ENCODE measurements around the gene MAGI1. TPM values are rescaled to one million over a fixed set of nuclear protein-coding genes. Genes with fewer than 3 reads are reported as not detected.
A peak's percentile ranks its signal among the peaks of the same experiment; 100 is the strongest.

The MAGI1 gene
- total RNA-seq, 1 donor = 0.27 TPM

GRCh38 chr3:65352951-65353350, 685.8 kb downstream of the MAGI1 start:
- DNase-seq (ENCODE audit: low read depth in 2 of 3, low spot score in 2 of 3) = no peak

GRCh38 chr3:65351753-65352152, 687.0 kb downstream of the MAGI1 start:
- no peak for DNase-seq (ENCODE audit: low read depth in 2 of 3, low spot score in 2 of 3)

GRCh38 chr3:65350801-65351476, 687.8 kb downstream of the MAGI1 start:
- no peak for DNase-seq (ENCODE audit: low read depth in 2 of 3, low spot score in 2 of 3)

- DNase-seq (ENCODE audit: low read depth in 2 of 3, low spot score in 2 of 3) = no peak
Observed at GRCh38 chr3:65348398-65348995, 690.2 kb downstream of the MAGI1 start.

GRCh38 chr3:65347166-65347565, 691.6 kb downstream of the MAGI1 start:
- no peak for DNase-seq (ENCODE audit: low read depth in 2 of 3, low spot score in 2 of 3)

GRCh38 chr3:65344846-65345245, 693.9 kb downstream of the MAGI1 start:
- DNase-seq (ENCODE audit: low read depth in 2 of 3, low spot score in 2 of 3) = no peak

GRCh38 chr3:65344444-65344843, 694.3 kb downstream of the MAGI1 start:
- no peak for DNase-seq (ENCODE audit: low read depth in 2 of 3, low spot score in 2 of 3)

GRCh38 chr3:65343736-65344135, 695.0 kb downstream of the MAGI1 start:
- no peak for DNase-seq (ENCODE audit: low read depth in 2 of 3, low spot score in 2 of 3)

GRCh38 chr3:65343026-65343425, 695.7 kb downstream of the MAGI1 start:
- DNase-seq (ENCODE audit: low read depth in 2 of 3, low spot score in 2 of 3) = no peak

GRCh38 chr3:65342084-65342683, 696.5 kb downstream of the MAGI1 start:
- peak in 2 of 3 donors; percentile 26 to 53 for DNase-seq (ENCODE audit: low read depth in 2 of 3, low spot score in 2 of 3)

GRCh38 chr3:65339192-65339740, 699.5 kb downstream of the MAGI1 start:
- DNase-seq (ENCODE audit: low read depth in 2 of 3, low spot score in 2 of 3) = no peak

GRCh38 chr3:65338571-65338970, 700.1 kb downstream of the MAGI1 start:
- DNase-seq (ENCODE audit: low read depth in 2 of 3, low spot score in 2 of 3) = no peak

- DNase-seq (ENCODE audit: low read depth in 2 of 3, low spot score in 2 of 3) = no peak
Observed at GRCh38 chr3:65335587-65335986, 703.1 kb downstream of the MAGI1 start.

GRCh38 chr3:65334045-65334665, 704.6 kb downstream of the MAGI1 start:
- DNase-seq (ENCODE audit: low read depth in 2 of 3, low spot score in 2 of 3) = no peak

GRCh38 chr3:65331730-65332129, 707.0 kb downstream of the MAGI1 start:
- DNase-seq (ENCODE audit: low read depth in 2 of 3, low spot score in 2 of 3) = no peak

GRCh38 chr3:65330072-65330471, 708.6 kb downstream of the MAGI1 start:
- DNase-seq (ENCODE audit: low read depth in 2 of 3, low spot score in 2 of 3) = no peak

GRCh38 chr3:65328148-65328547, 710.6 kb downstream of the MAGI1 start:
- no peak for DNase-seq (ENCODE audit: low read depth in 2 of 3, low spot score in 2 of 3)

- no peak for DNase-seq (ENCODE audit: low read depth in 2 of 3, low spot score in 2 of 3)
Observed at GRCh38 chr3:65326574-65326973, 712.1 kb downstream of the MAGI1 start.

- no peak for DNase-seq (ENCODE audit: low read depth in 2 of 3, low spot score in 2 of 3)
Observed at GRCh38 chr3:65322910-65323309, 715.8 kb downstream of the MAGI1 start.

GRCh38 chr3:65318231-65318630, 720.5 kb downstream of the MAGI1 start:
- no peak for DNase-seq (ENCODE audit: low read depth in 2 of 3, low spot score in 2 of 3)

- no peak for DNase-seq (ENCODE audit: low read depth in 2 of 3, low spot score in 2 of 3)
Observed at GRCh38 chr3:65314916-65315315, 723.8 kb downstream of the MAGI1 start.

Data from hematopoietic multipotent progenitor cell (in vitro differentiated cells).